Activated naive CD8-positive, alpha-beta T cell treated with anti-CD3 and anti-CD28 coated beads, Interleukin-2, amount 10 ng/mL, durations not matched to agents 7 days and 5 days (primary cell): ENCODE results near the gene EYA2. TPM values are rescaled to one million over a fixed set of nuclear protein-coding genes. Genes with fewer than 3 reads are reported as not detected.

Experiments
- ATAC-seq: fragments of 150-1000 bp; cut with Tn5 transposase; one replicate; pipeline ENCODE4 v1.10.0; 2021; ENCODE audit warnings: low read depth, moderate library complexity
- POLR2A ChIA-PET: fragments of 350-600 bp; sonication (Branson Sonifier 250); formaldehyde crosslinking; loops from one replicate; lab custom pipeline; 2021; ENCODE audit warnings: antibody characterized with exemption; lab: Charles Lee
- DNase-seq: peaks from one replicate; pipeline ENCODE4 v3.0.0; 2021
- H3K27ac Mint-ChIP-seq: one replicate; pipeline ENCODE4 v1.8.0; 2022; ENCODE audit warnings: mild to moderate bottlenecking, mixed read lengths
- H3K27me3 Mint-ChIP-seq: one replicate; pipeline ENCODE4 v1.8.0; 2022; ENCODE audit warnings: mild to moderate bottlenecking, moderate library complexity, mixed read lengths
- H3K36me3 Mint-ChIP-seq: one replicate; pipeline ENCODE4 v1.8.0; 2021; ENCODE audit warnings: mild to moderate bottlenecking, mixed read lengths
- H3K4me1 Mint-ChIP-seq: one replicate; pipeline ENCODE4 v1.8.0; 2021; ENCODE audit warnings: mixed read lengths
- H3K4me3 Mint-ChIP-seq: one replicate; pipeline ENCODE4 v1.8.0; 2022; ENCODE audit warnings: mild to moderate bottlenecking, moderate library complexity, mixed read lengths
- H3K9me3 Mint-ChIP-seq: one replicate; pipeline ENCODE4 v1.8.0; 2021; ENCODE audit warnings: mixed read lengths
- total RNA-seq, 2 experiments: library from RNA; stranded (reverse); gene quantifications; one replicate each; pipeline ENCODE4 v1.2.3, GENCODE V29; 2021

EYA2 gene
- total RNA-seq, 2 experiments from 2014 or later = not detected

- H3K9me3 Mint-ChIP-seq = peaks cover 18% of the 10 kb centered on the region
Measured at GRCh38 chr20:47063808-47064207, 169.2 kb downstream of the EYA2 start.

GRCh38 chr20:47066484-47067270 is 172.0 kb downstream of the EYA2 start:
- DNase-seq = no peak
- Mint-ChIP-seq H3K36me3 (no peaks in the 10 kb centered on the region), H3K9me3 (peaks cover 18% of the 10 kb centered on the region), H3K27me3 (peaks cover 6% of the 10 kb centered on the region), H3K4me1 (no peaks in the 10 kb centered on the region), H3K4me3 (no peak overlapping the region), H3K27ac (no peak overlapping the region)
- ATAC-seq = no peak
- POLR2A ChIA-PET = no interaction called here

More at GRCh38 chr20:47063808-47064207, 169.2 kb downstream of the EYA2 start:
- DNase-seq (no peak), ATAC-seq (no peak)
- peaks cover 10% of the 10 kb centered on the region for H3K27me3 Mint-ChIP-seq
- no peaks in the 10 kb centered on the region for H3K36me3 Mint-ChIP-seq
- no peak overlapping the region for H3K27ac Mint-ChIP-seq
- no peaks in the 10 kb centered on the region for H3K4me1 Mint-ChIP-seq
- no peak overlapping the region for H3K4me3 Mint-ChIP-seq
- POLR2A ChIA-PET = no interaction called here

GRCh38 chr20:47067776-47068175 is 173.1 kb downstream of the EYA2 start:
- POLR2A ChIA-PET = no interaction called here
- Mint-ChIP-seq H3K4me3 (no peak overlapping the region), H3K27me3 (peaks cover 6% of the 10 kb centered on the region), H3K9me3 (peaks cover 18% of the 10 kb centered on the region), H3K36me3 (no peaks in the 10 kb centered on the region), H3K27ac (no peak overlapping the region), H3K4me1 (no peaks in the 10 kb centered on the region)
- DNase-seq = no peak
- ATAC-seq = no peak

GRCh38 chr20:47070176-47070575 is 175.5 kb downstream of the EYA2 start:
- ATAC-seq (no peak), DNase-seq (no peak)
- Mint-ChIP-seq H3K9me3 (peaks cover 18% of the 10 kb centered on the region), H3K4me3 (no peak overlapping the region), H3K36me3 (no peaks in the 10 kb centered on the region), H3K27ac (no peak overlapping the region), H3K4me1 (no peaks in the 10 kb centered on the region), H3K27me3 (peaks cover 3% of the 10 kb centered on the region)
- POLR2A ChIA-PET = no interaction called here

DNA sequence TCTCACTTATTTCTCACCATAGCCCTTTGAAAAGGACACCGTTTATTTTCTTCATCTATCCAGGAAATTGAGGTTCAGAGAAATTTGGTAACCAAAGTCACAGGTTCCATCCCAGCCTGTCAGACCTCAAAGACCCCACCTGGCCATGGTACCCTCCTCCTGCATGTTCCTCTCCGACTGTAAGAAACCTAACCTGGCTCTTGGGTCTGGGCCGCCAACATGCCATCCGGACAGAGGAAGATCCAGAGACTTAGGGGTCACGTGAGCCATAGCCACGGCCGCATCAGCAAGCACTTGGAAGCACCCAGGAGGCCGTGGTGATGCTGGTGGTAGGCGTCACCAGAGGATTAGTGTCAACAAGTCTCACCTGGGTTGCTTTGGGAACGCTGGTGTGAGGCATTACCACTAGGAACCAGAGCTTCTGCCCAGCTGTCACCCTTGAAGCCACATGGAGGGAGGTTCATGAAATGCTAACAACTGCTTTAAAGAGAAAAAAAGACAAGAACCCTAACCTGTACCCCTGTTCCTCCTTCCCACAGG is 177.1 kb downstream of the EYA2 start:
- H3K4me1 Mint-ChIP-seq = no peaks in the 10 kb centered on the region
- no peak overlapping the region for H3K27ac Mint-ChIP-seq
- no peak overlapping the region for H3K4me3 Mint-ChIP-seq
- POLR2A ChIA-PET = no interaction called here
- peaks cover 15% of the 10 kb centered on the region for H3K9me3 Mint-ChIP-seq
- no peaks in the 10 kb centered on the region for H3K36me3 Mint-ChIP-seq
- H3K27me3 Mint-ChIP-seq = no peaks in the 10 kb centered on the region
- ATAC-seq (no peak), DNase-seq (no peak)

DNA sequence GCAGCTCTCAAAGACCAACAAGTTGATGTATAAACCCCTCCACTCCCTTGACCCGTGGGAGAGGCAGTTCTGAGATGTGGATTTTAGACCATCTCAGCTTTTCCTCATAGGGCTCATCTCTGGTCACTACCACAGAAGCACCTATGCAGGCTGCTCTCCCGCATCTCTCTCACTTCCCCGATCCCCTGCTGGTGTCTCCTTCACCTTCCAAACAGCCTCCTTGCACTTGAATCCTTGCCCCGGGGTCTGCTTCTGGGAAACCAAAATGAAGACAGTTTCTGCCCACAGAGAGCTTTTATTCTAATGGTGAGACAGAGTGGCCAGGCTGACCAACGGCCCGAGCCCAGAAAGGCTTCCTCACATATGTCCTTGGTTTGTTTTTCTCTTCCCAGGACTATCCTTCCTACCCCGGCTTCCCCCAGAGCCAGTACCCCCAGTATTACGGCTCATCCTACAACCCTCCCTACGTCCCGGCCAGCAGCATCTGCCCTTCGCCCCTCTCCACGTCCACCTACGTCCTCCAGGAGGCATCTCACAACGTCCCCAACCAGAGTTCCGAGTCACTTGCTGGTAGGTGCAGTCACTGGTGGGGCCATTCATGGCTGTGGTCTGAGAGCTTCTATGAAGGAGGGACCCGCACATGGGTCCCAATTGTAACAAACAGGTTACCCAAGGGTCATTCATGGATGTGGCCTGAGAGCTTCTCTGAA is 179.3 kb downstream of the EYA2 start:
- POLR2A ChIA-PET = no interaction called here
- no peaks in the 10 kb centered on the region for H3K4me1 Mint-ChIP-seq
- ATAC-seq (no peak), DNase-seq (no peak)
- H3K9me3 Mint-ChIP-seq = peaks cover 4% of the 10 kb centered on the region
- no peaks in the 10 kb centered on the region for H3K36me3 Mint-ChIP-seq
- no peak overlapping the region for H3K27ac Mint-ChIP-seq
- no peak overlapping the region for H3K4me3 Mint-ChIP-seq
- H3K27me3 Mint-ChIP-seq = peaks cover 4% of the 10 kb centered on the region

- Mint-ChIP-seq H3K27me3 (peaks cover 10% of the 10 kb centered on the region), H3K4me1 (no peaks in the 10 kb centered on the region), H3K9me3 (peaks cover 5% of the 10 kb centered on the region), H3K4me3 (no peak overlapping the region), H3K36me3 (no peaks in the 10 kb centered on the region), H3K27ac (no peak overlapping the region)
- ATAC-seq = no peak
- DNase-seq = no peak
- POLR2A ChIA-PET = interaction anchor here (0.6 kb wide), 1 partner anchor 723 kb away, joined by 3 read pairs; no protein-coding TSS in a partner anchor
Measured at GRCh38 chr20:47075263-47075662, 180.6 kb downstream of the EYA2 start.

- no peak for DNase-seq
- H3K4me1 Mint-ChIP-seq = no peaks in the 10 kb centered on the region
- no peaks in the 10 kb centered on the region for H3K36me3 Mint-ChIP-seq
- H3K27me3 Mint-ChIP-seq = peaks cover 19% of the 10 kb centered on the region
- no peak for ATAC-seq
- H3K27ac Mint-ChIP-seq = no peak overlapping the region
- H3K4me3 Mint-ChIP-seq = no peak overlapping the region
- POLR2A ChIA-PET = no interaction called here
- peaks cover 5% of the 10 kb centered on the region for H3K9me3 Mint-ChIP-seq
Measured at GRCh38 chr20:47079047-47079446, 184.4 kb downstream of the EYA2 start.

DNA sequence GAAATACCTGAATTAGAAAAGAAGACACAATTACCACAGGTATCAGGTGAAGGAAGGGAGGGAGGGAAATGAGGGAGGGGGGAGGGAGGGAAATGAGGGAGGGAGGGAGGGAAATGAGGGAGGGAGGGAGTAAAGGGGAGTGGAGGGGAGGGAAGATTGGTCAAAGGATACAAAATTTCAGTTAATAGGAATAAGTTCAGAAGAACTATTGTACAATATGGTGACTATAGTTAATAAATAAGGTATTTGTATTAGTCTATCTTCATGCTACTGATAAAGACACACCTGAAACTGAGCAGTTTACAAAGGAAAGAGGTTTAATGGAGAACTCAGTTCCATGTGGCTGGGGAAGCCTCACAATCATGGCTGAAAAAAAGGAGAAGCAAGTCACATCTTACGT is 185.7 kb downstream of the EYA2 start:
- Mint-ChIP-seq H3K4me1 (no peaks in the 10 kb centered on the region), H3K27ac (no peak overlapping the region), H3K9me3 (peaks cover 5% of the 10 kb centered on the region), H3K4me3 (no peak overlapping the region), H3K27me3 (peaks cover 23% of the 10 kb centered on the region), H3K36me3 (no peaks in the 10 kb centered on the region)
- DNase-seq (no peak), ATAC-seq (no peak)
- POLR2A ChIA-PET = no interaction called here

DNA sequence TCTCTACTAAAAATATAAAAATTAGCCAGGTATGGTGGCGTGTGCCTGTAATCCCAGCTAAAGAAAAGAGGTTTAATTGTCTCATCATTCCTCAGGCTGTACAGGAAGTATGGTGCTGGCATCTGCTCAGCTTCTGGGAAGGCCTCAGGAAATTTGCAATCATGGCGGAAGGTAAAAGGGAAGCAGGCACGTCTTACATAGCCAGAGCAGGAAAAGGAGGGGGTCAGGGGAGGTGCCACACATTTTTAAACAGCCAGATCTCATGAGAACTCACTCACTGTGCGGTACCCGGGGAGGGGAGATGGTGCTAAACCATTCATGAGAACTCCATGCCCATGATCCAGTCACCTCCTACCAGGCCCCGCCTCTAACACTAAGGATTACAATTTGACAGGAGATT is 191.7 kb downstream of the EYA2 start:
- Mint-ChIP-seq H3K9me3 (no peaks in the 10 kb centered on the region), H3K27ac (no peak overlapping the region), H3K36me3 (no peaks in the 10 kb centered on the region), H3K27me3 (peaks cover 17% of the 10 kb centered on the region), H3K4me3 (no peak overlapping the region), H3K4me1 (no peaks in the 10 kb centered on the region)
- no peak for ATAC-seq
- no peak for DNase-seq
- POLR2A ChIA-PET = no interaction called here

DNA sequence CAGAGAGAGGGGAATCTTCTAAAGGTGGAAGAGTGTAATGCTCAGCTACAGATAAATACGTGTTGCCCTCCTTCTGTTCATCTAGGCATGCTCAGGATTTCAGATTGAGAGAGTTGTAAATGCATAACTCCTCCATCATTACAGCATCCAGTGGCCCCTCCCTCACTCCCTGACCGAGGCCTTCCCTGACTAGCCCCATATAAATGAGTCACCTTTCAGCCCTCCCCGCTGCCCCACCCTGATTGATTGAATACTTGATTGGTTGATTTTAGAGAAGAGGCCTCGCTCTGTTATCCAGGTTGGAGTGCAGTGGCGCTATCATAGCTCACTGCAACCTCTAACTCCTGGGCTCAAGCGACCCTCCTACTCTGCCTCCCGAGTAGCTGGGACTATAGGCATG is 193.7 kb downstream of the EYA2 start:
- Mint-ChIP-seq H3K4me1 (no peaks in the 10 kb centered on the region), H3K9me3 (no peaks in the 10 kb centered on the region), H3K36me3 (no peaks in the 10 kb centered on the region), H3K27ac (no peak overlapping the region), H3K27me3 (peaks cover 8% of the 10 kb centered on the region), H3K4me3 (no peak overlapping the region)
- POLR2A ChIA-PET = no interaction called here
- ATAC-seq (no peak), DNase-seq (no peak)

GRCh38 chr20:47089151-47089550 is 194.5 kb downstream of the EYA2 start:
- no peak overlapping the region for H3K27ac Mint-ChIP-seq
- H3K27me3 Mint-ChIP-seq = peaks cover 6% of the 10 kb centered on the region
- no peaks in the 10 kb centered on the region for H3K36me3 Mint-ChIP-seq
- DNase-seq (no peak), ATAC-seq (no peak)
- H3K4me1 Mint-ChIP-seq = no peaks in the 10 kb centered on the region
- POLR2A ChIA-PET = no interaction called here
- H3K9me3 Mint-ChIP-seq = no peaks in the 10 kb centered on the region
- H3K4me3 Mint-ChIP-seq = no peak overlapping the region

DNA sequence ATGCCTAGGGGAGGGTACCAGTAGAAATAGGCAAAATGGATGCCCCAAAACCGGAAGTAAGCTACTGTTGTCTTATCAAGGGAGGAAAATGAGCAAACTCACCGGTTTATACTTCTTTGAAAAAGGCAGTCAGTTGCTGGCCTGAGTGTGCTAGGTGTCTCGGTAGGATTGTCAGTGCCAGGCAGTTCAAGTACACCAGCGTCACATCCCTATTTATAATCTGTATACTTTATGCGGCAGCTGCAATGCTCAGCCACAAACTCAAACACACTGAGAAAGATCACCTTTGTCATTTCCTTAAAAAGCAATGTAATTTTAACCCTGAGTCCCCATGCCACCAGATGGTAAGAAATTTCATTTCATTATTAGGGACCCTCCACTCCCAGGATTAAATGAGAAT is 196.2 kb downstream of the EYA2 start:
- Mint-ChIP-seq H3K27me3 (peaks cover 8% of the 10 kb centered on the region), H3K36me3 (no peaks in the 10 kb centered on the region), H3K4me3 (no peak overlapping the region), H3K27ac (no peak overlapping the region), H3K9me3 (no peaks in the 10 kb centered on the region), H3K4me1 (no peaks in the 10 kb centered on the region)
- POLR2A ChIA-PET = no interaction called here
- no peak for DNase-seq
- ATAC-seq = no peak
